Measurements from ENCODE around the gene MRNIP.
"Not testable (repeated sequence)": the region's sequence is repeated elsewhere in the genome, so short reads cannot be mapped to it uniquely, and the experiment has no call there.

Gene MRNIP

DNA sequence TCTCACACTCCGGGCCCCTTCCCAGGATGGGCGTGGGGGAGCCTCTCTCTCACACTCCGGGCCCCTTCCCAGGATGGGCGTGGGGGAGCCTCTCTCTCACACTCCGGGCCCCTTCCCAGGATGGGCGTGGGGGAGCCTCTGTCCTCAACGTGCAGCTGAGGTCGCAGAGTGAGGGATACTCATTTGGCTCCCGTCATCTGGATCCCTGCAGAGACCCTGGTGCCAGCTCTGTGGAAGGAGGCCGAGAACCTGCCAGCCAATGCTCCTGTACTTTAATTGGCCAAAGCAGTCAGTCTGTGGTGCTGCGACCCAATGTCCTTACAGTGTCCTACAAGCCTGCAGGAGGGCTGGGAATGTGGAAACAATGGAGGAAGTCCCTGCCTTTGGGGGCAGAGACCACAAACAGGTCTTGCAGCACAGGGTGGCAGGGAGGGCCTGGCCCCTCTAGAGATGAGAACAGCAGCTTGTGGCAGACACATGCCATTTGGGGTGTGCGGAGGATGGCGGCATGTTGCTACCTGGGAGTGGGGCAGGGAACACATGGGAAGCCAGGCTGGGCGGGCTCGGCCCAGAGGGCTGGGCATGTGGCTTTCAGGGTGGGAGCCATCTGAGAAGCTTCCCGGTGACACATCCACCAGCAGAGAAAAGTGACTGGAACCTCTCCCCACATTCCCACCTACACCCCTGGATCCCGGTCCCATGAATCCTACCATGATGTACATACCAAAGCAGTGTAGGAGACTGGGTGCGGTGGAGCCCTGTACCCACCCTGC lies 13.6 kb upstream of the MRNIP start:
- no peak for DNase-seq

DNA sequence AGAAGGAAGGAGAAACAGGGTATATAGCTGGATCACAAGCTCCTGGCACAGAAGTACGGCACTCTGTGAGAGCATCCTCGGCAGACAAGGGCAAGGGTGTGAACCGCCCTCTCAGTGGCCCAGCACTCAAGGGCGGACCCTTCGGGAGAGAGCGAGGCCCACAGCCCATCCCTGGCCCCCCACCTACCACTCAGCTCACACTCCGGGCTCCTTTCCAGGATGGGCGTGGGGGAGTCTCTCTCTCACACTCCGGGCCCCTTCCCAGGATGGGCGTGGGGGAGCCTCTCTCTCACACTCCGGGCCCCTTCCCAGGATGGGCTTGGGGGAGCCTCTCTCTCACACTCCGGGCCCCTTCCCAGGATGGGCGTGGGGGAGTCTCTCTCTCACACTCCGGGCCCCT lies 12.9 kb upstream of the MRNIP start:
- DNase-seq = not testable (repeated sequence)

GRCh38 chr5:179870952-179871351 lies 12.3 kb upstream of the MRNIP start:
- no peak for DNase-seq

DNA sequence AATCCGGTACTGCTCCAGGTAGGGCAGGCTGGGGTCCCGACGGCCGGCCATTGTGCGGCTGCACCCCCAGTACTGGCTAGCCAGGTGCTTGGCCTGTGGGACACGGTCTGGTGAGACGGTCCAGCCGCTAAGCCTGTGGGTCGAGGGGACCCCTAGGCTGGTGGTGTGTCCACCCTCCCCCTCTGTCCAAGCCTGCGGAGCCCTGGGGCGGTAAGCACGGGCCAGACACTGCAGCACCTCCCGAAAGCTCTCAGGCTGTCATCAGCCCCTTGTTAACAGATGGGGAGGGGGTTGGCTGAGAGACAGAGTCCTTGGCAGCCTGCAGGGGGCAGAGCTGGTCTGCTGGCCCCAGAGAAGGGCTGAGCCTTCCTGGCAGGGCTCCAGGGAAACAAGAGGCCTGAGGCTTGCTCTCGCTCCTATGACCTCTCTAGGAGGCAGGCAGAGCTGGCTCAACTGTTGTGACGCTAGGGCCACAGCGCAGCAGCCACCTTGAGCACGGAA lies 11.8 kb upstream of the MRNIP start:
- DNase-seq = peak in 25 of 58 donors; percentile 15 to 71 (median 33)

GRCh38 chr5:179869641-179870402 lies 11.2 kb upstream of the MRNIP start:
- DNase-seq = no peak

- DNase-seq = peak in 1 of 58 donors; percentile 19
These were observed 10.5 kb upstream of the MRNIP start for GRCh38 chr5:179869101-179869500.

GRCh38 chr5:179868541-179868940 lies 9.9 kb upstream of the MRNIP start:
- DNase-seq = no peak

- no peak for DNase-seq
These were observed 8.9 kb upstream of the MRNIP start for GRCh38 chr5:179867476-179867875.

GRCh38 chr5:179867079-179867465 lies 8.5 kb upstream of the MRNIP start:
- DNase-seq = no peak

DNA sequence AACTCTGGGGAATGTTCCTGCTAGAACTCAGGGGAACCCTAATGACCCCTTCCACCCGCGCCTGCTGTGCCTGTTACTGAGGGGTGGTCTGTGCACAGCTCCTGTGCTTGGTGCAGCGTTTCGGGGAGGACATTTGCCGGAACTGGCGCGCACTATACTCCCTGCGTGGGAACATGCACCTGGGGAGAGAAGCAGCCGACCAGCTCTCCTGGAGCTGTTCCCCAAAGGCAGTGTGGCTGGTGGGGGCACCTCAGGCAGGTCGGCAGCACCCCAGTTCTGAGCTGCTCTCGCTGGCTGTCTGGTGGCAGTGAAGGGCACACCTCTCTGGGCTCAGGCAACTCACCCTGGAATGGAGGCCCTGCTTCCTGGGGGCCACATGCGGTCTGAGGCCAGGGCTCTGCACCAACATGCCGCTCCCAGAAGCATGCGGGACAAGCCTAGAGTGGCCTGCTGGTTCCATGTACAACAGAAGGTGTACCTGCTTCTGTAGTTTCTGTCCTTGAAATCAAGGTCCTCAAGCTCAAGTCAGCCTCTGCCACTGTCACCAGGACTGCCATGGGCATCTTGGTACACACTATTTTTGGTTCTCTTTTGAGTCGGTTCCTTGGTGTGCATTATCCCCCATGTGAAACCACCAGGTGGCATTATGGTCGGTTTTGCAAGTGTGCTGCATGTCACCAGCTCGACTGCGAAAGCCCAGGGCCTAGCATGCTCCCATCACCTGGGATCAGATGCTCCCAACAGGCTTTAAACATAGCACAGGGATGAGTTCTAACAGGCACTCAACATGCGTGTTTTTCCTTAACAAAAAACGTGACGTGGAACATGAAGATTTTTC lies 7.8 kb upstream of the MRNIP start:
- DNase-seq = peak in 9 of 58 donors; percentile 10 to 58 (median 26)

DNA sequence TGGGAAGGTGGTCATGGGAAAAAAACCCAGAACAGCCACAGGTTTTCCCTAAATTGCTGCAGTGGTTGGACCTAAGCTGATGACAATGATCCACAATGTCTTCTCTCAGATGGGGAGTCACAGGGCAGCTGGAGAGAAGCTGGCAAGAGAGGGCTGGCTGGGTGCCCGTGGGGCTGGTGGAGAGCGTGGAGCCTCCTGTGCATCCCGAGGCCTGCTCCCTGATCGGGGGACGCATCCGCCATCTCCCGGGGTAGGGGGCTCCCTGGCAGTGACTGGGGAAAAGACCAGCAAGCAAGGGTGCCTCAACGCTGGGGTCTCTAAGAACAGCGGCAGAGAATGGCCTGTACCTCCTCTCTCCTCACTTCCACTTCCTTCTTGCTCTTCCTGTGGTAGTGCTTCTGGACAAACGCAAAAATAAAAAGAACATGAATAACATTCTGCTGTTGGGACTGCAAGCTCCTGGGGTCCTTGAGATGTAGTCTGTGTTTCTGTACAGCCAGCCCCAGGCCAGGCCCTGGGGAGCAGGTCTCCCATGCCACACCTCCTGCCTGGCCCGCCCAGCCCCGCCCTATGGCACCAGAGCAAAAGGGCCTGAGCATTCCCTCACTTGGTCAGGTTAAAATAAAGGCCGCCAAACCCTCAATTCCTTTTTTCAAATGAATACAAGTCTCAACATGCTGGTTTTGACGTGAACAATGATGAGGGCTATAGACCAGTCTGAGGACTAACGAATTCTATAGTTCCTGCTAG lies 7.0 kb upstream of the MRNIP start:
- DNase-seq = peak in 24 of 58 donors; percentile 12 to 64 (median 37)

DNA sequence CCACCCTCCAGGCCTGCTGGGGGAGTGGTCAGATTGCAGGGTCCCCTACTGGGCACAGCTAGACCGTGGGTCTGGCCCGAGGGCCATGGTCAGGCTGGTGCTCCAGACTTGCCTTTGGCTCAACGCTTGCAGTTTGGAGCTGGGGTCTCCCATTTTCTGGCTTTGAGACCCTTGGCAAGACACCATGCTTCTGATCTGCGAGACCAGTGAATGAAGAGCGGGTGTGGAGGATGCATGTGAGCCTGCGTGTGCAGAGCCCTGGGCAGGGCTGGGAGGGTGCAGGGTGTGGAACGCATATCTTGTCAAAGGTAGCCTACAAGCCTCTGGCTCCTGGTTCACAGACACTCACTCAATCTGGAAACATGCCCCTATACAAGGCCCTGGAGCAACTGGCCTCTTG lies 6.1 kb upstream of the MRNIP start:
- no peak for DNase-seq

DNA sequence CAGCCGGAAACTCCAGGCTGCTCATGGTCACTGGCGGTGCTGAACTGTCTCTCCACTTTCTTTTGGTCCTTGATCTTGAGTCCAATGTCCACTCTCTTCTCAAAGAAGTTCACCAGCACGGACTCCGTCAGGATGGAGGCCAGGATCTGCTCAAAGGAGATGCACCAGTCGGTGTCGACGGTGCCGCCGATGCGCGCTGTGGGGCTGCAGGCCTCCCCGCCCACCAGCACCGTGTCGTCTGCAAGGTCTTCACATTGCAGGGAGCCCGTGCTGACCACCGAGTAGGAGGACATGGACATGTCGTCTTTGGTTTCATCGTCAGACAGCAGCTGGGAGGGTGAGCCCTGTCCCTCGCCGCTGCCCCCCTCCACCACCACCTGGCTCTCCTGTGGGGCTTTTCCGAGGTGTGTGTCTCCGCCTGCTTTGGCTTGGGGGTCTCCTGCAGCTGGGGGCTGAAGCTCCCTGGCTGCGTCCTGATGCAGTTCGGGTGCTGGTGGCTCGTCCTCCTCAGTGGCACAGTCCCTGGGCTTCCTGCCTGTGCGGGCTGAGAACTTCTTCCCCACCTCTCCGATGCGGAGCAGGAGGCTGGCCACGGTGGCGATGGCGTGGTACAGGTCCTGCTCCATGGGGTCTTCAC lies 5.0 kb upstream of the MRNIP start:
- DNase-seq = no peak

DNA sequence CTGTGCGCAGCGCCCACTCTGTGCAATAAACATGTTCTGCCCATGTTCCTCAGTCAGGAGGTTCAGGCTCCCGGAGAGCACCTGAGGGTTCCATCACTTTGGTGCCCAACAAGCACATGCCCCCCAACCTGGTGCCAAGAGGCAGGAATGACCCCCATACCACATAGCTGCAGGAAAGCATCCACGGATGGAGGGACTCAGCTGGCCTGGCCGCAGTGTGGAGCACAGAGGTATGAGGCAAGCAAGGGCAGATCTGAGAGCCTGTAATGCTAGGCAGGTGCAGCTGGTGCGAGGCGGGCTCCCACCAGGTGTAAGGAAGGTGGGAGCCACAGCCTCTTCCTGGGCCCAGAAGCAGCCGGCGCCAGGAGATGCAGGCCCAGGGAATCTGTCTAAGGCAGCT lies 4.3 kb upstream of the MRNIP start:
- no peak for DNase-seq

GRCh38 chr5:179862296-179862695 lies 3.7 kb upstream of the MRNIP start:
- no peak for DNase-seq

DNA sequence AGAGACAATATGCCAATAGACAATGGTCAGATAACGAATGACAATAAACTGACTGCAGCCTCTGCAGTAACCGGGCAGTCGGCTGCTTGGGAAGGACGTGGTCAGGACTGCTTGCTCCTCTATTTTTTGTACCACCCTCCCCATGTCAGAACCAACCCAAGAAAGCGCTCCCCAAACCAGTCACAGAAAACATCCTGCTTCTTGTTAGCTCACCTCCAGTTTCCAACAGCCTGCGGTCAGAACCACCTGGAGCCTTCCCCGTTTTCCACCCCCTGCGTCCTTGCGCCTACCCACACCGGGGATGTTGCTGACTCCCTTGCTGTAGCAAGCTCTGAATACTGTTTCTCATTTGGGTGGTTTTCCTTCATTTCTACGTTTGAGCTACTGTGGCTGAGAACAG lies 1.7 kb upstream of the MRNIP start:
- no peak for DNase-seq

DNA sequence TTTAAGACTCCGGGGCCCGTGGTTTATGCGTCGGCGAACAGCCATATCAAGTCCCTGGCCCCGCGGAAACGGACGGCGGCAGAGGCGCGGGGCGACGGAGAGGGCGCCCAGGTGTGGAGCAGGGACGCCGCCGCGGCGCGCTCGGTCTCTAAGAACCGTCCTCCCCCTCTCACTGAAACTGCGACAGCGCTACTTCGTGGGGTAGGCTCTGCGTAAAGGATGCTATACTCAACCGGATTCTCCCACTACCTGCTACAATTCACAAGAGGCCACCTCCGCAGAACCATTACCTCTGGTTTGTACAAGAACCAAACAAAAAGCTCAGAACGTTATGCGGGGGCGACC lies 404 bp downstream of the MRNIP start:
- DNase-seq = peak in 4 of 58 donors; percentile 57 to 78 (median 69)

DNA sequence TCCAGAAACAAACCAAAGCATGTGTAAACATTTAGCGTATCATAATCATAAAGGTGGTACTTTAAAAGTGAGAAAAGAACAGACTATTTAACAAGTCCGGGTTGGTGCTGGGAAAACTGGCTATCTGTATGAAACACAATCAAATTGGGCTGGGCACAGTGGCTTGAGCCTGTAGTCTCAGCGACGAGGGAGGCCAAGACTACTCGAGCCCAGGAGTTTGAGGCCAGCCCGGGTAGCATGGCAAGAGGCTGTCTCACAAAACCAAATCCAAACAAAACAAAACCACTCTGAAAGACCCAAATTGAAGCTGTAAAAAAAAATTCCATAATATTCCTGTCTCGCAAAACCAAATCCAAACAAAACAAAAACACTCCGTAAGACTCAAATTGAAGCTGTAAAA lies 4.3 kb downstream of the MRNIP start:
- no peak for DNase-seq

GRCh38 chr5:179852993-179853547 lies 5.5 kb downstream of the MRNIP start:
- DNase-seq = no peak

- no peak for DNase-seq
These were observed 17.0 kb downstream of the MRNIP start for GRCh38 chr5:179841621-179842020.

All from anterior cingulate cortex (tissue), 58 donors.